AG09309 (cell line): ENCODE results near the gene TLR2.

ENCODE experiments used
- DNase-seq: peaks from one replicate; pipeline ENCODE4 v3.0.0-alpha.2; 2010; ENCODE audit warnings: low read depth
- H3K4me3 ChIP-seq: 2 replicates; pipeline ENCODE4 v1.5.1; 2011; ENCODE audit warnings: mild to moderate bottlenecking, low read depth, low read length, moderate library complexity; ENCODE audit not compliant: control insufficient read depth
- TF ChIP-seq, protein P1 (sequence below): IDR thresholded peaks from 2 replicates; pipeline ENCODE4 v1.5.1; 2011; ENCODE audit warnings: mild to moderate bottlenecking, low read depth, low read length, inconsistent platforms; ENCODE audit not compliant: insufficient read depth, control insufficient read depth; ENCODE audit errors: missing control alignments

Gene TLR2

DNA sequence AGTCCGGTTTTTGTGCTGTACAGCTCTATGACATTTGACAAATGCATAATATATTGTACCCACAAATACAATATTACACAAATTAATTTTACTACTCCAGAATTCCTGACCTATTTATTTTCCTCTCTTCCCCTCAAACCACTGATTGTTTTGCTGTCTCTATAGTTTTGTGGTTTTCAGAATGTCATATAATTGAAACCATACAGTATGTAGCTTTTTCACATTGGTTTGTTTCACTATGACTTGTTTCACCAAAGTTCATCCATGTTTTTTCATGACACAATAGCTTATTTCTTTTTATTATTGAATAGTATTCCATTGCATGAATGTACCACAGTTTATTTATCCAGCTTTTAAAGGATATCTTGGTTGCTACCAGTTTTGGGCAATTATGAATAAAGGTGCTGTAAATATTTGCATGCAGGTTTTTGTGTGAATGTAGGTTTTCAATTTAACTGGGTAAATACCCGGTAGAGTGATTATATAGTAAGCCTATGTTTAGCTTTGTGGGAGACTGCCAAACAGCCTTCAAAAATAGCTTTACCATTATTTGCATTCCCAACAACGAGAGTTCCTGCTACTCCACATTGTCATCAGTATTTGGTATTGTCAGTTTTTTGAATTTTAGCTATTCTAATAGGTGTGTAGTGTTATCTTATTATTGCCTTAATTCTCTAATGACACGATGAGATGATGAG lies 49.8 kb downstream of the TLR2 start:
- TF ChIP-seq, protein P1, sequence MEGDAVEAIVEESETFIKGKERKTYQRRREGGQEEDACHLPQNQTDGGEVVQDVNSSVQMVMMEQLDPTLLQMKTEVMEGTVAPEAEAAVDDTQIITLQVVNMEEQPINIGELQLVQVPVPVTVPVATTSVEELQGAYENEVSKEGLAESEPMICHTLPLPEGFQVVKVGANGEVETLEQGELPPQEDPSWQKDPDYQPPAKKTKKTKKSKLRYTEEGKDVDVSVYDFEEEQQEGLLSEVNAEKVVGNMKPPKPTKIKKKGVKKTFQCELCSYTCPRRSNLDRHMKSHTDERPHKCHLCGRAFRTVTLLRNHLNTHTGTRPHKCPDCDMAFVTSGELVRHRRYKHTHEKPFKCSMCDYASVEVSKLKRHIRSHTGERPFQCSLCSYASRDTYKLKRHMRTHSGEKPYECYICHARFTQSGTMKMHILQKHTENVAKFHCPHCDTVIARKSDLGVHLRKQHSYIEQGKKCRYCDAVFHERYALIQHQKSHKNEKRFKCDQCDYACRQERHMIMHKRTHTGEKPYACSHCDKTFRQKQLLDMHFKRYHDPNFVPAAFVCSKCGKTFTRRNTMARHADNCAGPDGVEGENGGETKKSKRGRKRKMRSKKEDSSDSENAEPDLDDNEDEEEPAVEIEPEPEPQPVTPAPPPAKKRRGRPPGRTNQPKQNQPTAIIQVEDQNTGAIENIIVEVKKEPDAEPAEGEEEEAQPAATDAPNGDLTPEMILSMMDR: no peak
- no peak overlapping the region for H3K4me3 ChIP-seq
- no peak for DNase-seq

DNA sequence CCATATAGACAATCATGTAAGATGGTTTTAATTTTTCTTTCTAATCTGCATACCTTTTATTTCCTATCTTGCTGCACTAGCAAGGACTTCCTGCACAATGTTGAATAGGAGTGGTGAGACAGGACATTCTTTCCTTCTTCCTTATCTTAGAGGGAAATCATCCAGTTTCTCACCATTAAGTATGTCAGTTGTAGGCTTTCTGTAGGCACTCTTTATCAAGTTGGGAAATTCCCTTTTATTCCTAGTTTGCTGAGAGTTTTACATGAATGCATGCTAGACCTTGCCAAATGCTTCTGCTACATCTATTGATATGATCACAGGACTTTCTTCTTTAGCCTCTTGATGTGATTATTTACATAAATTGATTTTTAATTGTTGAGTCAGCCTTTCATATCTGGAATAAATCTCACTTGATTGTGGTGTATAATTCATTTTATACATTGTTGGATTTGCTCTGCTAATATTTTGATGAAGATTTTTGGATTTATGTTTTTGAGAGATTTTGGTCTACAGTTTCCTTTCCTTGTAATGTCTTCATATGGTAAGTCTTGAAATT lies 51.9 kb downstream of the TLR2 start:
- no peak overlapping the region for H3K4me3 ChIP-seq
- no peak for DNase-seq
- TF ChIP-seq, protein P1: no peak

DNA sequence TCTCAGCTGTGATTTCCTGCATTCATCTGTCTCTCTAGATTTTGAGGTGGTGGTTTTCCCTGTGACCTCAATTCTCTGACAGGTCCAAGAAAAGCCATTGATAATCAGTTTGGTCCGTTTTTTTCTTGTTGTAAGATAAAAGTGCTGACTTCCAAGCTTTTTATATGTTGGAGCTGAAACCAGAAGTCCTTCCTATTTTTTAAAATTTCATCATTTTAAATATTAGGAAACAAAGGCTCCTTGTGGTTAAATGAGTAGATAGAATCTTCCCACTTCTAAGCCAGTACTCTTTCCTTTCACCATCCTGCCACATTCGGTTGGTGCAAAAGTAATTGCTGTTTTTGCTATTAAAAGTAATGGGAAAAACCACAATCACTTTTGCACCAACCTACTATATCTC lies 57.5 kb downstream of the TLR2 start:
- TF ChIP-seq, protein P1: no peak
- DNase-seq: no peak
- no peak overlapping the region for H3K4me3 ChIP-seq

DNA sequence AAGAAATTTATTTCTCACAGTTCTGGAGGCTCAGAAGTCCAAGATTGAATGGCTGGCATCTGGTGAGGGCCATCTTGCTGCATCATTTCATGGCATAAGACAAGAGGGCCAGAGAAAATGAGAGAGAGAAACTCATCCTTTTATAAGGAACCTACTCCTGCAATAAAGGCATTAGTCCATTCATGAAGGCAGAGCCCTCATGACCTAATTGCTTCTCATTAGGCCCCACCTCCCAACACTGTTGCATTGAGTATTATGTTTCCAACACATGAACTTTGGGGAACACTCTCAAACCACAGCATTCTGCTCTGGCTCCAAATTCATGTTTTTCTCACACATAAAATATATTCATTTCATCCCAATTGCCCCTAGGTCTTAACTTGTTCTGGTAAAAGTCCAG lies 61.6 kb downstream of the TLR2 start:
- TF ChIP-seq, protein P1: no peak
- H3K4me3 ChIP-seq: no peak overlapping the region
- no peak for DNase-seq

DNA sequence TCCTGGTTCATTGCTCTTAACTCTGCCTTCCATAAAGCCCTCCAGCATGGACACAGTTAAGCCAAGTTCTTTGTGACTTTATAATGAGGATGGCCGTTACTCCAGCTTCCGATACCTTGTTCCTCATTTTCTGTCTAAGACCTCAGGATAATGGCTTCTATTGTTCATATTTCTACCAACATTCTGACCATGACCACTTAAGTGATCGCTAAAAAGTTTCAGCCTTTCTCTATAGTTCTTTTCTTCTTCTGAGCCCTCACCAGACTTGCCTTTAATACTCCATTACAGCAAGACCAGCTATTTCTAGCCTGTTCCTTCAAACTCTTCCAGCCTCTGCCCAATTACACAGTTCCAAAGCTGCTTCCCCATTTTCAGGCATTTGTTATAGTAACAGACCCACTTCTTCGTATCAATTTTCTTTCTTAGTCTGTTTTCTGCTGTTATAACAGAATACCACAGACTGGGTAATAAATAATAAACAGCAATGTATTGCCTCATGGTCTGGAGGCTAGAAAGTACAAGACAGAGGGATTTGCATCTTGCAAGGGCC lies 63.4 kb downstream of the TLR2 start:
- H3K4me3 ChIP-seq: no peak overlapping the region
- TF ChIP-seq, protein P1: no peak
- DNase-seq: no peak

DNA sequence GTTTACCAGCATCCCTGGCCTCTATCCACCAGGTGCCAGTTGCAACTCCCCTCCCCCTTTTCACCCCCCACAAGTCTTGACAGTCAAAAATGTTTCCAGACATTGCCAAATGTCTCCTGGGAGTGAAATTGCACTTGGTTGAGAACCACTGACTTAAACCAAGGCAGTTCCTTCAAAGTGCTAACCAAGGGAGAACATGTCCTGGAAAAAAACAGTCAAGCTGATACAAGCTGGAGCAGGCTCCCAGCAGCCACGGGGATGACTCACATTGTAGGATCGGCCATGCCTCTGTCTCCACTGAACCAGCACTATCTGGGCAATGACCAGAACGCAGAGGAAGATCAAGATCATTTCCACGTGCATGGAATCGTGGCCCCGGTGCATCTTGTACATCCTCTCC lies 64.3 kb downstream of the TLR2 start:
- peak; percentile 31 for DNase-seq

More for the DNA sequence above, 64.3 kb downstream of the TLR2 start:
- no peak overlapping the region for H3K4me3 ChIP-seq
- TF ChIP-seq, protein P1: no peak
